Panc1 (cell line): Measurements from ENCODE around the gene SLAMF7. TPM values are rescaled to one million over a fixed set of nuclear protein-coding genes. Genes with fewer than 3 reads are reported as not detected.

Experiments used
- ATAC-seq: fragments of 200-7000 bp; cut with Tn5 transposase; 2 replicates; pipeline ENCODE4 v1.9.1; 2020; ENCODE audit warnings: mild to moderate bottlenecking, moderate library complexity
- BruUV-seq: library from RNA; stranded (reverse); fragments of 400-500 nt; replicated peaks from 2 replicates; lab custom pipeline; 2021; lab: Mats Ljungman, UMichigan
- CTCF ChIA-PET: fragments of 300-600 bp; sonication (Branson Sonifier 250); formaldehyde crosslinking; loops from one replicate; lab custom pipeline; 2022; ENCODE audit warnings: antibody characterized with exemption; lab: Charles Lee
- POLR2A ChIA-PET: fragments of 300-600 bp; sonication (Branson Sonifier 250); formaldehyde crosslinking; loops from one replicate; lab custom pipeline; 2022; ENCODE audit warnings: antibody characterized with exemption; lab: Charles Lee
- DNase-seq: peaks from one replicate; pipeline ENCODE4 v3.0.0-alpha.2; 2010; ENCODE audit warnings: low read depth, low spot score
- H3K27ac ChIP-seq: 2 replicates; pipeline ENCODE4 v1.5.1; 2011; ENCODE audit warnings: mild to moderate bottlenecking, low read length, inconsistent platforms
- H3K27me3 ChIP-seq: fragments of 200-500 bp; sonication (Bioruptor generic); 2 replicates; pipeline ENCODE4 v1.6.0; 2014; ENCODE audit warnings: low read length, inconsistent platforms; ENCODE audit not compliant: control insufficient read depth, insufficient read depth
- H3K36me3 ChIP-seq: fragments of 200-500 bp; sonication (Bioruptor generic); 2 replicates; pipeline ENCODE4 v1.5.1; 2014; ENCODE audit warnings: inconsistent platforms, mild to moderate bottlenecking, low read length, moderate library complexity; ENCODE audit not compliant: control insufficient read depth, insufficient read depth
- H3K4me1 ChIP-seq: 2 replicates; pipeline ENCODE4 v1.5.1; 2011; ENCODE audit warnings: inconsistent platforms, mild to moderate bottlenecking, low read length, moderate library complexity; ENCODE audit not compliant: control insufficient read depth, insufficient read depth
- H3K4me3 ChIP-seq, 2 experiments: 2 replicates each; pipeline ENCODE4 v1.5.1; 2011 to 2012; ENCODE audit warnings: low read depth in 2 of 2, low read length in 2 of 2, mild to moderate bottlenecking in 2 of 2, inconsistent platforms in 1 of 2, moderate library complexity in 1 of 2
- H3K9me3 ChIP-seq: fragments of 200-500 bp; sonication (Bioruptor generic); 2 replicates; pipeline ENCODE4 v1.5.1; 2014; ENCODE audit warnings: low read depth, mild to moderate bottlenecking, inconsistent platforms, low read length, moderate library complexity; ENCODE audit not compliant: control insufficient read depth, insufficient read depth
- CTCF ChIP-seq: fragments of 450-650 bp; IDR thresholded peaks from 2 replicates; pipeline ENCODE4 v1.5.1; 2017; ENCODE audit warnings: mild to moderate bottlenecking
- POLR2AphosphoS5 ChIP-seq: IDR thresholded peaks from 2 replicates; pipeline ENCODE4 v1.6.1; 2012; ENCODE audit warnings: mild to moderate bottlenecking, low read depth, low read length, moderate library complexity
- REST ChIP-seq, 2 experiments: IDR thresholded peaks; 2 replicates each; pipeline ENCODE4 v1.6.1; 2011 to 2012; ENCODE audit warnings: low read depth in 2 of 2, control low read depth in 1 of 2, low read length in 1 of 2, mild to moderate bottlenecking in 1 of 2, moderate library complexity in 1 of 2; ENCODE audit not compliant: insufficient read depth in 1 of 2
- SIN3A ChIP-seq: IDR thresholded peaks from 2 replicates; pipeline ENCODE4 v1.6.1; 2012; ENCODE audit warnings: low read depth, mild to moderate bottlenecking, low read length, moderate library complexity, borderline replicate concordance; ENCODE audit not compliant: insufficient read depth
- TCF7L2 ChIP-seq: IDR thresholded peaks from 2 replicates; pipeline ENCODE4 v1.6.1; 2011; ENCODE audit warnings: mild to moderate bottlenecking, low read depth, low read length, inconsistent platforms
- in situ Hi-C: cut with HindIII; loops from 2 replicates; pipeline ENCODE4 v1.10.0; 2016; ENCODE audit warnings: low sequenced_read_pairs, low pct_unique_long_range_greater_than_20kb
- intact Hi-C: fragments of 100-400 bp; cut with micrococcal nuclease; formaldehyde crosslinking; loops from one replicate; pipeline ENCODE4 v1.10.0; 2022; ENCODE audit not compliant: unreplicated experiment
- total RNA-seq: library from RNA; stranded (reverse); gene quantifications from one replicate; pipeline ENCODE4 v1.2.1, GENCODE V29; 2021; ENCODE audit not compliant: unreplicated experiment

Gene SLAMF7
- total RNA-seq, 1 experiment from 2014 or later, result 0.21 TPM

DNA sequence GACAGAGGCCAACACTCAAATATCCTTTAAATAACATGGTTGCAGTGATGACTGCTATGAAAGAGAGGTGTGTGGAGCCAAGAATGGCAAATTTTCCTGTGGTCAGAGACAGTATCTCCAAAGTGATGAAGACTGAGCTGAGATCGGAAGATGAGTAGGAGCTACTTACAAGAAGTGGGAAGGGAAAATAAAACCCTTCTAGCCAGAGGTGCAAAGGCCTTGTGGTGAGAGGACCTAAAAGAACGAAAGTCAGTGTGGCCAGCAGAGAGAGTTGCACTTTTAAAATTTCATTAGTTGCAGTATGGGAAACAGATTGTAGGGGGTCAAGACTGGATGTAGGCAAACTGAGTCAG, 17.8 kb downstream of the SLAMF7 start:
- DNase-seq (no peak), ATAC-seq (no peak)
- H3K9me3 ChIP-seq, result no peaks in the 10 kb centered on the region
- intact Hi-C loops, result no loop called here
- H3K36me3 ChIP-seq, result no peaks in the 10 kb centered on the region
- CTCF ChIA-PET, result no interaction called here
- POLR2A ChIA-PET, result no interaction called here
- in situ Hi-C loops, result no loop called here
- H3K4me3 ChIP-seq, result no peak overlapping the region
- TF ChIP-seq REST (IDR thresholded peaks at IDR 0.05; ENCODE audit: insufficient read depth in 1 of 2, low read depth in 2 of 2, low read length in 1 of 2), result no peak
- no peak for TF ChIP-seq POLR2AphosphoS5
- TF ChIP-seq CTCF, result no peak
- no peak for TF ChIP-seq TCF7L2
- no peak for TF ChIP-seq SIN3A
- H3K27me3 ChIP-seq, result peaks cover 7% of the 10 kb centered on the region; the same call in 1 of the 2 replicates
- H3K27ac ChIP-seq, result no peak overlapping the region
- BruUV-seq, result no TSS peak
- no peaks in the 10 kb centered on the region for H3K4me1 ChIP-seq

- ATAC-seq (no peak), DNase-seq (no peak)
- TF ChIP-seq REST (IDR thresholded peaks at IDR 0.05; ENCODE audit: insufficient read depth in 1 of 2, low read depth in 2 of 2, low read length in 1 of 2) (no peak), CTCF (no peak), SIN3A (no peak), POLR2AphosphoS5 (no peak), TCF7L2 (no peak)
- H3K36me3 ChIP-seq, result no peaks in the 10 kb centered on the region
- no peaks in the 10 kb centered on the region; the same call in 1 of the 2 replicates for H3K27me3 ChIP-seq
- no peak overlapping the region for H3K4me3 ChIP-seq
- H3K4me1 ChIP-seq, result no peaks in the 10 kb centered on the region
- ChIA-PET CTCF (no interaction called here), POLR2A (no interaction called here)
- BruUV-seq, result no TSS peak
- H3K9me3 ChIP-seq, result no peaks in the 10 kb centered on the region
- in situ Hi-C loops, result no loop called here
- intact Hi-C loops, result no loop called here
- no peak overlapping the region for H3K27ac ChIP-seq
Observed at GRCh38 chr1:160758521-160758920, 19.5 kb downstream of the SLAMF7 start.
